H1 (cell line): Measurements from ENCODE around the gene NRL. TPM values are rescaled to one million over a fixed set of nuclear protein-coding genes. Genes with fewer than 3 reads are reported as not detected.

Experiments
- E2F6 ChIP-seq: IDR thresholded peaks from 2 replicates; pipeline ENCODE4 v1.6.1; 2012; ENCODE audit warnings: inconsistent platforms
- JUND ChIP-seq: IDR thresholded peaks from 2 replicates; pipeline ENCODE4 v1.6.1; 2011; ENCODE audit warnings: mild to moderate bottlenecking, improper control_type of control experiment, low read length
- KDM1A ChIP-seq: fragments of 200-600, 300-600 bp; sonication (generic); IDR thresholded peaks from 2 replicates; pipeline ENCODE4 v1.7.1; 2016; ENCODE audit warnings: mild to moderate bottlenecking, low read length, borderline replicate concordance
- KDM4A ChIP-seq: IDR thresholded peaks from one replicate; pipeline ENCODE4 v1.7.1; 2012; ENCODE audit warnings: low read depth, mild to moderate bottlenecking, moderate library complexity, low read length, inconsistent platforms; ENCODE audit not compliant: severe bottlenecking
- POLR2AphosphoS5 ChIP-seq: IDR thresholded peaks from 2 replicates; pipeline ENCODE4 v1.6.1; 2011; ENCODE audit warnings: low read depth, low read length
- USF2 ChIP-seq: IDR thresholded peaks from 2 replicates; pipeline ENCODE4 v1.6.1; 2011; ENCODE audit warnings: low read length, improper control_type of control experiment
- polyA plus RNA-seq, 7 experiments: library from polyadenylated mRNA; depleted of rRNA in 3 of 7; stranded (reverse) in 5 of 7; unstranded in 2 of 7; fragments of >200 nt in 5 of 7; fragments of 200-250 nt in 2 of 7; gene quantifications; 1 replicate in 5 of 7; 2 replicates in 1 of 7; 4 replicates in 1 of 7; pipeline versions ENCODE4 v1.2.1 to v1.2.3, GENCODE V29; 2011 to 2013; ENCODE audit warnings: missing spikeins in 2 of 7, mixed read lengths in 2 of 7
- total RNA-seq: library from RNA; stranded (reverse); fragmentation: NEBNext Ultra II Directional; extraction: Animal tissue kit (Norgen Biotek cat#: 25700); gene quantifications from 2 replicates; pipeline ENCODE4 v1.2.1, GENCODE V29; 2021

Gene NRL
- total and polyA plus RNA-seq, 2 of the 8 experiments (the other 6 are each of a cell fraction or from before 2014, with no cell fraction given): 1.1 to 2.2 TPM

- TF ChIP-seq POLR2AphosphoS5: no peak
- no peak for TF ChIP-seq JUND
- TF ChIP-seq E2F6: no peak
- TF ChIP-seq KDM4A: no peak
- no peak for TF ChIP-seq KDM1A
- TF ChIP-seq USF2: no peak
Measured at GRCh38 chr14:24079491-24080141, 35.1 kb downstream of the NRL start (continued).
